Measurements from ENCODE around the gene PEX5. TPM values are rescaled to one million over a fixed set of nuclear protein-coding genes. Genes with fewer than 3 reads are reported as not detected.
"Not testable (repeated sequence)": the region's sequence is repeated elsewhere in the genome, so short reads cannot be mapped to it uniquely, and the experiment has no call there.

Gene PEX5
- total RNA-seq, 1 experiment from 2014 or later: 25.9 TPM

- Histone ChIP-seq H3K36me3 (ENCODE audit: insufficient read depth, low read length) (no peaks in the 10 kb centered on the region), H3K27me3 (ENCODE audit: low read length) (0 out of 2 replicates have a peak, but pooled peaks cover 10% of the 10 kb centered on the region), H3K9me2 (replicated peaks; ENCODE audit: insufficient read depth, low read length) (no peaks in the 10 kb centered on the region), H2AFZ (ENCODE audit: low read length) (no peak overlapping the region), H4K20me1 (ENCODE audit: insufficient read depth, low read depth, low read length) (no peaks in the 10 kb centered on the region), H3K27ac (ENCODE audit: low read length) (no peak overlapping the region), H3K4me3 (ENCODE audit: low read length) (no peak overlapping the region), H3K4me1 (ENCODE audit: low read length) (no peaks in the 10 kb centered on the region), H3K4me2 (ENCODE audit: low read depth, low read length, poor library complexity, severe bottlenecking) (no peak overlapping the region), H3K9me3 (ENCODE audit: low read length) (peaks cover 26% of the 10 kb centered on the region), H3K79me2 (ENCODE audit: low read length) (no peaks in the 10 kb centered on the region), H3K9ac (ENCODE audit: low read length) (no peak overlapping the region)
- DNase-seq: no peak
These were observed 19.5 kb upstream of the PEX5 start for GRCh38 chr12:7169951-7170350.

- Histone ChIP-seq H4K20me1 (ENCODE audit: insufficient read depth, low read depth, low read length) (no peaks in the 10 kb centered on the region), H3K9me2 (replicated peaks; ENCODE audit: insufficient read depth, low read length) (no peaks in the 10 kb centered on the region), H3K4me1 (ENCODE audit: low read length) (no peaks in the 10 kb centered on the region), H3K36me3 (ENCODE audit: insufficient read depth, low read length) (no peaks in the 10 kb centered on the region), H3K27ac (ENCODE audit: low read length) (no peak overlapping the region), H3K79me2 (ENCODE audit: low read length) (no peaks in the 10 kb centered on the region), H3K27me3 (ENCODE audit: low read length) (no peaks in the 10 kb centered on the region), H3K9ac (ENCODE audit: low read length) (no peak overlapping the region), H2AFZ (ENCODE audit: low read length) (no peak overlapping the region), H3K9me3 (ENCODE audit: low read length) (peaks cover 26% of the 10 kb centered on the region), H3K4me2 (ENCODE audit: low read depth, low read length, poor library complexity, severe bottlenecking) (no peak overlapping the region), H3K4me3 (ENCODE audit: low read length) (no peak overlapping the region)
- DNase-seq: no peak
These were observed 17.6 kb upstream of the PEX5 start for GRCh38 chr12:7171854-7172253.

GRCh38 chr12:7175493-7175892, 14.0 kb upstream of the PEX5 start:
- no peaks in the 10 kb centered on the region for H3K4me1 ChIP-seq (ENCODE audit: low read length)
- no peak overlapping the region for H2AFZ ChIP-seq (ENCODE audit: low read length)
- no peaks in the 10 kb centered on the region for H3K79me2 ChIP-seq (ENCODE audit: low read length)
- no peak overlapping the region for H3K4me2 ChIP-seq (ENCODE audit: low read depth, low read length, poor library complexity, severe bottlenecking)
- peaks cover 12% of the 10 kb centered on the region for H3K9me3 ChIP-seq (ENCODE audit: low read length)
- no peak overlapping the region for H3K9ac ChIP-seq (ENCODE audit: low read length)
- H3K27me3 ChIP-seq (ENCODE audit: low read length): no peaks in the 10 kb centered on the region
- no peaks in the 10 kb centered on the region for H3K36me3 ChIP-seq (ENCODE audit: insufficient read depth, low read length)
- no peak overlapping the region for H3K27ac ChIP-seq (ENCODE audit: low read length)
- no peak overlapping the region for H3K4me3 ChIP-seq (ENCODE audit: low read length)
- H4K20me1 ChIP-seq (ENCODE audit: insufficient read depth, low read depth, low read length): no peaks in the 10 kb centered on the region
- DNase-seq: no peak
- H3K9me2 ChIP-seq (replicated peaks; ENCODE audit: insufficient read depth, low read length): no peaks in the 10 kb centered on the region

GRCh38 chr12:7176595-7176994, 12.9 kb upstream of the PEX5 start:
- H3K4me2 ChIP-seq (ENCODE audit: low read depth, low read length, poor library complexity, severe bottlenecking): no peak overlapping the region
- no peak overlapping the region for H3K4me3 ChIP-seq (ENCODE audit: low read length)
- peaks cover 5% of the 10 kb centered on the region for H3K9me3 ChIP-seq (ENCODE audit: low read length)
- H3K9ac ChIP-seq (ENCODE audit: low read length): no peak overlapping the region
- H3K4me1 ChIP-seq (ENCODE audit: low read length): no peaks in the 10 kb centered on the region
- no peaks in the 10 kb centered on the region for H3K79me2 ChIP-seq (ENCODE audit: low read length)
- H3K36me3 ChIP-seq (ENCODE audit: insufficient read depth, low read length): no peaks in the 10 kb centered on the region
- no peak overlapping the region for H2AFZ ChIP-seq (ENCODE audit: low read length)
- DNase-seq: no peak
- H4K20me1 ChIP-seq (ENCODE audit: insufficient read depth, low read depth, low read length): no peaks in the 10 kb centered on the region
- no peaks in the 10 kb centered on the region for H3K27me3 ChIP-seq (ENCODE audit: low read length)
- no peaks in the 10 kb centered on the region for H3K9me2 ChIP-seq (replicated peaks; ENCODE audit: insufficient read depth, low read length)
- no peak overlapping the region for H3K27ac ChIP-seq (ENCODE audit: low read length)

- Histone ChIP-seq H3K4me1 (ENCODE audit: low read length) (peaks cover 3% of the 10 kb centered on the region; the same call in 1 of the 2 replicates), H3K4me3 (ENCODE audit: low read length) (no peak overlapping the region), H3K9ac (ENCODE audit: low read length) (no peak overlapping the region), H4K20me1 (ENCODE audit: insufficient read depth, low read depth, low read length) (no peaks in the 10 kb centered on the region), H3K27me3 (ENCODE audit: low read length) (no peaks in the 10 kb centered on the region), H2AFZ (ENCODE audit: low read length) (no peak overlapping the region), H3K79me2 (ENCODE audit: low read length) (no peaks in the 10 kb centered on the region), H3K9me3 (ENCODE audit: low read length) (no peaks in the 10 kb centered on the region), H3K9me2 (replicated peaks; ENCODE audit: insufficient read depth, low read length) (no peaks in the 10 kb centered on the region), H3K4me2 (ENCODE audit: low read depth, low read length, poor library complexity, severe bottlenecking) (no peak overlapping the region), H3K27ac (ENCODE audit: low read length) (no peak overlapping the region), H3K36me3 (ENCODE audit: insufficient read depth, low read length) (no peaks in the 10 kb centered on the region)
- DNase-seq: no peak
These were observed 11.0 kb upstream of the PEX5 start for GRCh38 chr12:7178481-7178880.

GRCh38 chr12:7180685-7181084, 8.8 kb upstream of the PEX5 start:
- H4K20me1 ChIP-seq (ENCODE audit: insufficient read depth, low read depth, low read length): no peaks in the 10 kb centered on the region
- no peak overlapping the region for H3K4me2 ChIP-seq (ENCODE audit: low read depth, low read length, poor library complexity, severe bottlenecking)
- no peaks in the 10 kb centered on the region for H3K79me2 ChIP-seq (ENCODE audit: low read length)
- no peak overlapping the region for H3K4me3 ChIP-seq (ENCODE audit: low read length)
- H3K9me2 ChIP-seq (replicated peaks; ENCODE audit: insufficient read depth, low read length): no peaks in the 10 kb centered on the region
- no peak for DNase-seq
- no peaks in the 10 kb centered on the region for H3K36me3 ChIP-seq (ENCODE audit: insufficient read depth, low read length)
- no peak overlapping the region for H3K27ac ChIP-seq (ENCODE audit: low read length)
- no peaks in the 10 kb centered on the region for H3K27me3 ChIP-seq (ENCODE audit: low read length)
- peaks cover 3% of the 10 kb centered on the region; the same call in 1 of the 2 replicates for H3K4me1 ChIP-seq (ENCODE audit: low read length)
- no peak overlapping the region for H3K9ac ChIP-seq (ENCODE audit: low read length)
- H3K9me3 ChIP-seq (ENCODE audit: low read length): no peaks in the 10 kb centered on the region
- H2AFZ ChIP-seq (ENCODE audit: low read length): no peak overlapping the region

- H3K9me2 ChIP-seq (replicated peaks; ENCODE audit: insufficient read depth, low read length); H3K36me3 ChIP-seq (ENCODE audit: insufficient read depth, low read length); H3K9me3 ChIP-seq (ENCODE audit: low read length); H3K9ac ChIP-seq (ENCODE audit: low read length); H4K20me1 ChIP-seq (ENCODE audit: insufficient read depth, low read depth, low read length); H3K4me2 ChIP-seq (ENCODE audit: low read depth, low read length, poor library complexity, severe bottlenecking); DNase-seq; H3K27me3 ChIP-seq (ENCODE audit: low read length); H3K27ac ChIP-seq (ENCODE audit: low read length); H3K4me3 ChIP-seq (ENCODE audit: low read length); H2AFZ ChIP-seq (ENCODE audit: low read length): not testable (repeated sequence)
- Histone ChIP-seq H3K79me2 (ENCODE audit: low read length) (peaks cover 15% of the 10 kb centered on the region), H3K4me1 (ENCODE audit: low read length) (peaks cover 19% of the 10 kb centered on the region)
These were observed 3.4 kb upstream of the PEX5 start for GRCh38 chr12:7186058-7186457.

GRCh38 chr12:7188562-7189397, 706 bp upstream of the PEX5 start:
- peak overlapping the region; percentile 77 for H3K4me2 ChIP-seq (ENCODE audit: low read depth, low read length, poor library complexity, severe bottlenecking)

More at GRCh38 chr12:7188562-7189397, 706 bp upstream of the PEX5 start:
- Histone ChIP-seq H3K9ac (ENCODE audit: low read length) (peak overlapping the region; percentile 63), H3K4me3 (ENCODE audit: low read length) (peak overlapping the region; percentile 95), H3K4me1 (ENCODE audit: low read length) (peaks cover 30% of the 10 kb centered on the region), H3K9me2 (replicated peaks; ENCODE audit: insufficient read depth, low read length) (no peaks in the 10 kb centered on the region), H3K27ac (ENCODE audit: low read length) (no peak overlapping the region), H3K36me3 (ENCODE audit: insufficient read depth, low read length) (peaks cover 27% of the 10 kb centered on the region), H3K27me3 (ENCODE audit: low read length) (no peaks in the 10 kb centered on the region), H3K9me3 (ENCODE audit: low read length) (no peaks in the 10 kb centered on the region), H3K79me2 (ENCODE audit: low read length) (peaks cover 42% of the 10 kb centered on the region), H2AFZ (ENCODE audit: low read length) (peak overlapping the region; percentile 54), H4K20me1 (ENCODE audit: insufficient read depth, low read depth, low read length) (no peaks in the 10 kb centered on the region)
- DNase-seq: peak; percentile 85
